Prostate gland (tissue), 2 donors: ENCODE data around the gene TMEM107. TPM values are rescaled to one million over a fixed set of nuclear protein-coding genes. Genes with fewer than 3 reads are reported as not detected.

Source experiments
- DNase-seq: peaks from one replicate; pipeline ENCODE4 v3.0.0-alpha.2; 2019; ENCODE audit warnings: low spot score
- H3K27ac ChIP-seq, 2 donors: fragments of 200-600 bp; sonication (generic); 2 replicates each; pipeline ENCODE4 v1.5.1; 2017 to 2019
- H3K27me3 ChIP-seq: fragments of 200-600 bp; sonication (generic); replicated peaks from 2 replicates; pipeline ENCODE4 v1.5.1; 2019; ENCODE audit not compliant: insufficient read depth
- H3K36me3 ChIP-seq, 2 donors: fragments of 200-600 bp; sonication (generic); 1 replicate in 1 of 2; 2 replicates in 1 of 2; pipeline versions ENCODE4 v1.5.1 to v1.8.1; 2017 to 2019
- H3K4me1 ChIP-seq: fragments of 200-600 bp; sonication (generic); replicated peaks from 2 replicates; pipeline ENCODE4 v1.5.1; 2019
- H3K4me3 ChIP-seq, 2 donors: fragments of 200-600 bp; sonication (generic); 2 replicates each; pipeline ENCODE4 v1.5.1; 2017 to 2019
- H3K9me3 ChIP-seq: fragments of 200-600 bp; sonication (generic); 2 replicates; pipeline ENCODE4 v1.5.1; 2017
- POLR2A ChIP-seq: fragments of 450-650 bp; IDR thresholded peaks from one replicate; pipeline ENCODE4 v1.6.1; 2016; ENCODE audit warnings: antibody characterized with exemption, mild to moderate bottlenecking
- POLR2AphosphoS5 ChIP-seq: sonication (generic); formaldehyde crosslinking; IDR thresholded peaks from one replicate; pipeline ENCODE4 v1.6.1; 2017; ENCODE audit warnings: antibody characterized with exemption
- WGBS: methylation state at CpG from one replicate; pipeline ENCODE4 v1.1.5; 2018; 5-methylcytosine and 5-hydroxymethylcytosine counted together
- intact Hi-C: fragments of 100-400 bp; cut with DNase I; formaldehyde crosslinking; loops from one replicate; pipeline ENCODE4 v1.14.2; 2022
- total RNA-seq, 2 donors: library from RNA; depleted of rRNA; stranded (reverse); fragments of >200 nt; gene quantifications; one replicate each; pipeline ENCODE4 v1.1.0, GENCODE V29; 2016
- TF ChIP-seq, protein P1 (sequence below), 4 experiments: fragments of 200-600 bp in 2 of 4; fragments of 450-650 bp in 2 of 4; sonication (generic) in 2 of 4; IDR thresholded peaks; 1 replicate in 3 of 4; 2 replicates in 1 of 4; pipeline ENCODE4 v1.5.1; 2016 to 2019; ENCODE audit warnings: antibody characterized with exemption in 4 of 4, mild to moderate bottlenecking in 2 of 4, moderate library complexity in 2 of 4

Gene TMEM107
- total RNA-seq, 2 donors from 2014 or later, result 8.6 to 13.9 TPM

DNA sequence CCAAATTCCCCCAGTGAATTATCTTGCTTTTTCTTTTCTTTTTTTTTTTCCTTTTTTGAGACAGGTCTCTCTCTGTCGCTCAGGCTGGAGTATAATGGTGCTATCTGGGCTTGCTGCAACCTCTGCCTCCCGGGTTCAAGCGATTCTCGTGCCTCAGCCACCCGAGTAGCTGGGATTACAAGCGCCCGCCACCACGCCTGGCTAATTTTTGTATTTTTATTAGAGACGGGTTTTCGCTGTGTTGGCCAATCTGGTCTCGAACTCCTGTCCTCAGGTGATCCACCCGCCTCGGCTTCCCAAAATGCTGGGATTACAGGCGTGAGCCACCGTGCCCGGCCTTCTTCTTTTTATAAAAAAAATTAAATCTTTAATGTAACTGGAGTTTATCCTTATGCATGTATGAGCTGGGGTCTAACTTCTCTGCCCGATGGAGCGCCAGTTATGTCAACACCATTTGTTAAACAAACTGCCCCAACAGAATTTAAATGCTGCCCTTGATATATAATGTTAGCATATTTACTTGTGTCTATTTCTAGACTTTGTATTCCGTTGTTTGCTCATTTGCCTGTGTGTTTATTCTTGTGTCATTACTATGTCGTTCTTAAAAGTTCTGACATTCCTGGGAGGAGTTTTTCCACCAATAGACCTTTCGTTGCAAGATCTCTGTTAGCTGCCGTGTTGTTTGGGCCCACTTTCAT, 34.7 kb upstream of the TMEM107 start:
- Histone ChIP-seq H3K27ac (peak overlapping the region; percentile 81 to 83), H3K27me3 (no peaks in the 10 kb centered on the region), H3K9me3 (no peaks in the 10 kb centered on the region), H3K36me3 (no peaks in the 10 kb centered on the region), H3K4me1 (no peaks in the 10 kb centered on the region), H3K4me3 (peak overlapping the region; percentile 45 to 47)
- 14% methylated on average over 22 of the region's 22 CpGs for WGBS
- intact Hi-C loops, result no loop called here
- DNase-seq, result no peak
- TF ChIP-seq POLR2AphosphoS5 (peak; percentile 3), POLR2A (no peak)
- TF ChIP-seq, protein P1, sequence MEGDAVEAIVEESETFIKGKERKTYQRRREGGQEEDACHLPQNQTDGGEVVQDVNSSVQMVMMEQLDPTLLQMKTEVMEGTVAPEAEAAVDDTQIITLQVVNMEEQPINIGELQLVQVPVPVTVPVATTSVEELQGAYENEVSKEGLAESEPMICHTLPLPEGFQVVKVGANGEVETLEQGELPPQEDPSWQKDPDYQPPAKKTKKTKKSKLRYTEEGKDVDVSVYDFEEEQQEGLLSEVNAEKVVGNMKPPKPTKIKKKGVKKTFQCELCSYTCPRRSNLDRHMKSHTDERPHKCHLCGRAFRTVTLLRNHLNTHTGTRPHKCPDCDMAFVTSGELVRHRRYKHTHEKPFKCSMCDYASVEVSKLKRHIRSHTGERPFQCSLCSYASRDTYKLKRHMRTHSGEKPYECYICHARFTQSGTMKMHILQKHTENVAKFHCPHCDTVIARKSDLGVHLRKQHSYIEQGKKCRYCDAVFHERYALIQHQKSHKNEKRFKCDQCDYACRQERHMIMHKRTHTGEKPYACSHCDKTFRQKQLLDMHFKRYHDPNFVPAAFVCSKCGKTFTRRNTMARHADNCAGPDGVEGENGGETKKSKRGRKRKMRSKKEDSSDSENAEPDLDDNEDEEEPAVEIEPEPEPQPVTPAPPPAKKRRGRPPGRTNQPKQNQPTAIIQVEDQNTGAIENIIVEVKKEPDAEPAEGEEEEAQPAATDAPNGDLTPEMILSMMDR (IDR thresholded peaks at IDR 0.05), result peak in 1 of 4 experiments; percentile 6

GRCh38 chr17:8209907-8210760, 34.0 kb upstream of the TMEM107 start, which contains the start of gene AURKB:
Gene AURKB, minus strand, starts transcription at chr17:8210575. Its CDS starts 351 bp downstream, at chr17:8210224.
- 3% methylated on average over 42 of the region's 46 CpGs for WGBS
- H3K9me3 ChIP-seq, result no peaks in the 10 kb centered on the region
- peak within 1 kb of the TSS; percentile 81 to 83 for H3K27ac ChIP-seq
- intact Hi-C loops, result no loop called here
- peak within 1 kb of the TSS; percentile 45 to 47 for H3K4me3 ChIP-seq
- H3K4me1 ChIP-seq, result no peaks in the 10 kb centered on the region
- TF ChIP-seq POLR2AphosphoS5 (peak; percentile 92), POLR2A (peak; percentile 23)
- TF ChIP-seq, protein P1 (IDR thresholded peaks at IDR 0.05), result no peak
- H3K27me3 ChIP-seq, result no peaks in the 10 kb centered on the region
- no peaks in the 10 kb centered on the region for H3K36me3 ChIP-seq
- peak; percentile 95 for DNase-seq

GRCh38 chr17:8206536-8206935, 30.4 kb upstream of the TMEM107 start:
- intact Hi-C loops, result no loop called here
- Histone ChIP-seq H3K27me3 (no peaks in the 10 kb centered on the region), H3K27ac (no peak overlapping the region), H3K4me3 (no peak overlapping the region), H3K36me3 (no peaks in the 10 kb centered on the region), H3K9me3 (no peaks in the 10 kb centered on the region), H3K4me1 (no peaks in the 10 kb centered on the region)
- WGBS, result 92% methylated on average over 12 of the region's 12 CpGs
- DNase-seq, result no peak
- TF ChIP-seq POLR2A (no peak), POLR2AphosphoS5 (no peak)
- TF ChIP-seq, protein P1 (IDR thresholded peaks at IDR 0.05), result no peak

GRCh38 chr17:8204761-8205555, 28.8 kb upstream of the TMEM107 start:
- intact Hi-C loops, result no loop called here
- H3K9me3 ChIP-seq, result no peaks in the 10 kb centered on the region

More at GRCh38 chr17:8204761-8205555, 28.8 kb upstream of the TMEM107 start:
- H3K27me3 ChIP-seq, result no peaks in the 10 kb centered on the region
- WGBS, result 85% methylated on average over 19 of the region's 19 CpGs
- no peaks in the 10 kb centered on the region for H3K4me1 ChIP-seq
- no peak for DNase-seq
- TF ChIP-seq POLR2AphosphoS5, result no peak
- H3K4me3 ChIP-seq, result no peak overlapping the region
- no peaks in the 10 kb centered on the region for H3K36me3 ChIP-seq
- H3K27ac ChIP-seq, result no peak overlapping the region
